Retinal pigment epithelial cell (primary cell): Measurements from ENCODE around the gene NDE1.

ENCODE experiments used
- DNase-seq: peaks from one replicate; pipeline ENCODE4 v3.0.0-alpha.2; 2010; ENCODE audit warnings: low read depth
- H3K4me3 ChIP-seq: 2 replicates; pipeline ENCODE4 v1.5.1; 2011; ENCODE audit warnings: mild to moderate bottlenecking, low read length, control low read depth, moderate library complexity
- CTCF ChIP-seq: conservative IDR thresholded peaks from 2 replicates; pipeline ENCODE4 v1.5.1; 2011; ENCODE audit warnings: low read depth, low read length, control low read depth, inconsistent platforms

The NDE1 gene

GRCh38 chr16:15749371-15749770 lies 99.3 kb downstream of the NDE1 start:
- no peak overlapping the region for H3K4me3 ChIP-seq
- no peak for DNase-seq
- no peak for TF ChIP-seq CTCF

DNA sequence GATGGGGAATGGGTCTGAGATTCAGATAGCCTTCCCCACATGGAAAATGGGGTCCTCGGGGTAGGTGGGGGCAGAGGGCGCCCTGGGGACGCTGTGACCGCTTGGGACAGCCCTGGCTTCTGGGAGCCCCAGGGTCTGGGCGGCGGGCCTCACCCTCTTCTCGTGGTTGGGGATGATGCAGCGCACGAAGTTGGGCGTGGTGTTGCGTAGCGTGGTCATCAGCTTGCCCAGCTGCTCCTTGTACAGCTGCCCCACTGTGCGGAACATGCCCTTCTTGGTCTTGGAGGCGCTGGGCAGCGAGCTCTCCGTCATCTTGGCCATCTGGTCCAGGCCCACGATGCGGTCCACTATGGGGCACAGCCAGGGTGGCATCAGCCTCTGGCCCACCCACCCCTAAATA lies 99.9 kb downstream of the NDE1 start:
- no peak for DNase-seq
- TF ChIP-seq CTCF, result no peak
- no peak overlapping the region for H3K4me3 ChIP-seq

DNA sequence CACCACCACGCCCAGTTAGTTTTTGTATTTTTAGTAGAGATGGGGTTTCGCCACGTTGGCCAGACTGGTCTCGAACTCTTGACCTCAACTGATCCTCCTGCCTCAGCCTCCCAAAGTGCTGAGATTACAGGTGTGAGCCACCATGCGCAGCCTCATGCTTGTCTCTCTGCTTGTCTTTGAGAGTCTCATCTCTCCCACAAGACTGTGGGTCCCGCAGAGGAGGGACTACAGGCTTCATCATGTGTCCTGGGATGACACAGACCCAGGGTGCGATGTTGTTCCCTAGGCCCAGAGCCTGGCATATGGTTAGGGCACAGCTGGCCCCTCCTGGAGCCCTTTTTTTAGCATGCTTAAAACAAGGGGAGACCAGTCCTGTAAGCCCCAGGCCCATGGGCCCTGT lies 101.9 kb downstream of the NDE1 start:
- no peak for DNase-seq
- TF ChIP-seq CTCF, result no peak
- H3K4me3 ChIP-seq, result no peak overlapping the region

GRCh38 chr16:15752717-15753488 lies 102.9 kb downstream of the NDE1 start:
- no peak for DNase-seq
- no peak overlapping the region for H3K4me3 ChIP-seq
- no peak for TF ChIP-seq CTCF

- no peak for DNase-seq
- TF ChIP-seq CTCF, result no peak
- no peak overlapping the region for H3K4me3 ChIP-seq
These were observed 104.9 kb downstream of the NDE1 start for GRCh38 chr16:15754821-15755534.

DNA sequence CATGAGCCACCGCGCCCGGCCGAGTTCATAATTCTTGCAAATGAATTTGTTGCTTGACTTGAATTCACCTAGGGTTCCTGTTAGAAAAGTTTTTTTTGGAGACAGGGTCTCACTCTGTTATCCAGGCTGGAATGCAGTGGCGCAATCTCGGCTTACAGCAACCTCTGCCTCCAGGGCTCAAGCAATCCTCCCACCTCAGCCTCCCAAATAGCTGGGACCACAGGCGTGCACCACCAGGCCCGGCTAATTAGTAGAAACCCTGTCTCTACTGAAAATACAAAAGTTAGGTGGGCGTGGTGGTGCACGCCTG lies 107.0 kb downstream of the NDE1 start:
- TF ChIP-seq CTCF, result no peak
- no peak overlapping the region for H3K4me3 ChIP-seq
- no peak for DNase-seq
